HG03108 (cell line): ENCODE measurements around the gene HSDL2.
"Not testable (repeated sequence)": the region's sequence is repeated elsewhere in the genome, so short reads cannot be mapped to it uniquely, and the experiment has no call there.

ENCODE experiments used
- ATAC-seq: cut with Tn5 transposase; IDR thresholded peaks from one replicate; pipeline ENCODE4 v1.9.1; 2021; ENCODE audit warnings: moderate library complexity; ENCODE audit not compliant: unreplicated experiment

HSDL2 gene

DNA sequence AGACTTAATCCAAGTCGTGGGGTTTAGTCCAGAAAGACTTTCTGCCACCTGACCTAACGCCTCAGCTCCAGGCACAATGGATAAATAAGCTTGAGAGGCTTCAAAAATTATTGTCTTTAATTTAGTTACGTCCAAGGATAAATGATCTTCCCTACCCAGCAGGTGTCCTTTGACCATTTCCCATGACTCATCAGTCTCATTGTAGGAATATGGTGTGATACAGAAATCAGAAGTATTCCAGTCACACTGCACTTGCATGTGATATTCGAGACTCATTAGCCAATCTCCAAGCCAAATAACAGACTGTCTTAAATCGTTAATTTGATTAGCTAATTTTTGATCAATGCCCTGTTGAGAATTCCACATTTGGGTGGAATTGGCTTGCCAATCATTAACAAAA, 13.2 kb downstream of the HSDL2 start:
- not testable (repeated sequence) for ATAC-seq

DNA sequence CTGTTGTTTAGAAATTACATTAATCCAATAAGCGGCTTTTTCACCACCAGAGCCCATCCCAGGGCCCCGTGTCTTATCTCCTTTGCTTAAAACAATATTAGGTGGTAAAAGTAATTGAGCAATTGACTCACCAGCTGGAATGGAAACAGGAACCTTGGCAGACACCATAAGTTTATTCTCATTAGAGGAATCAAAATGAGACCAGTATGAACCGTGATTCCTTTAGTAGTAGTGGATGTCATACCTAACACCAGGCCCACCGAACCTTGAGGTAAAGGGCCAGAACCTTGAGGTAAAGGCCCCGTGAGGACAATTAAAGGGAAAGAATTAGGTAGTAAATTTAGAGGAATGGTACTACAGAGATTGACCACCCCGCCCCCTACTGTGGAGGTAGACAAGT, 16.5 kb downstream of the HSDL2 start:
- ATAC-seq = no peak

DNA sequence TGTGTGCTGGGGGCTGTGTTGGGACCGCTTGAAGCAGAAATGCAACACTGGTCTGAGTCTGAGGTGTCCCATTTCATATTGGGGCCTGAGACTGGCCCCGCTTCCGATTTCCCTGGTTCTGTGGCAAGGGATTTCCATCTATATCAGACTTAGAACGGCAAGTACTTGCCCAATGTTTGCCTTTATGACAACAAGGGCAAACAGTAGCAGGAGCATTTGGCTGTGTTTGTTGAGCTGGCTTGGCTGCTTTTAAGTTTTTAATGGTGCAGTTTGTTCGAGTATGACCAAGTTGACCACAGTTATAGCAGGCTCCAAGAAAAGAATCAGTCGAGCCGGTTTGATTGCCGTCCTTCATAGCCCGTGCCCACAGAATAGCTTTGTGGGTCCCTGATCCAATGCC, 17.0 kb downstream of the HSDL2 start:
- ATAC-seq = no peak

DNA sequence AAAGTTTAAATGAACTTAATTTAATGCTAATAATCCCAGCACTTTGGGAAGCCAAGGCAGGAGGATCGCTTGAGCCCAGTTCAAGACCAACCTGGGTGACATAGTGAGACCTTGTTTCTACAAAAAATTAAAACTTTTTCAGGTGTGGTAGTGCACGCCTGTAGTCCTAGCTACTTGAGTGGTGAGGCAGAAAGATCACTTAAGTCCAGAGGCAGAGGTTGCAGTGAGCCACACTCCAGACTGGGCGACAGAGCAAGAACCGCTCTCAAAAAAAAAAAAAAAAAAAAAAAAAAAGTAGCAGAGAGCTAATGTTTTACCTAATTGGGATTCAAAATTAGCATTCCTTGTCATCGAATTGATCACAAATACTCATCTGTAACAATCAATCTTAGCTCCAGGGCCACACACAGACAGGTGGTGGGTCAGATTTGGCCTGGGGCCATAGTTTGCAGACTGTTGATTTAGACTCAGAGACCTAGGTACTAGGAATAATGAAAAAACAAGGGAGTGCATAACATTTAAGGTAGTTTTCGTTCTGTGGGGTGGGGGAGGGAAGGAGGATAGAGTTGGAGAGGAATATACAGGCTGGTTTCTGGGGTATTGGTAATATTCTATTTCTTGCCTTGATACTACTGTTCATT, 21.4 kb downstream of the HSDL2 start:
- ATAC-seq = no peak

DNA sequence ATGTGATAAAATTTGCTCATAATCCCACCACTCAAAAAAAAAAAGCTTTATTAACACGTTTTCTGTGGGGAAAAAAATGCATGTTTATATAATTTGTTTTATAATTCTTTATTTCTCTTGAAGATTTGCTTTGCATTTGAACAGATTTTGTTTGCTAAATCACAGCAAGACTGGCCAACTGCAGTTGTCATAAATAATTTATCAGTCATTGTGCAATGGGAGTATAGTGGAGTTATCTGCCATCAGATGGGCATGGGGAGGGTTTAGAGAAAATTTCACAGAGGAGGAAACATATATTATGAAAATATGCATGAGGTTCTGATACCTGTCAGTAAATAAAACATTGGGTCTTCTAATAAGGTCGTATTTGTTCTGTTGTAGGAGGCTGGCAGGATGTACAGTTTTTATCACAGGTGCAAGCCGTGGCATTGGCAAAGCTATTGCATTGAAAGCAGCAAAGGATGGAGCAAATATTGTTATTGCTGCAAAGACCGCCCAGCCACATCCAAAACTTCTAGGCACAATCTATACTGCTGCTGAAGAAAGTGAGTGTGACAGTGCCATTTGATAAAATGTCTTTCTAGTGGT, 23.8 kb downstream of the HSDL2 start:
- ATAC-seq = no peak

DNA sequence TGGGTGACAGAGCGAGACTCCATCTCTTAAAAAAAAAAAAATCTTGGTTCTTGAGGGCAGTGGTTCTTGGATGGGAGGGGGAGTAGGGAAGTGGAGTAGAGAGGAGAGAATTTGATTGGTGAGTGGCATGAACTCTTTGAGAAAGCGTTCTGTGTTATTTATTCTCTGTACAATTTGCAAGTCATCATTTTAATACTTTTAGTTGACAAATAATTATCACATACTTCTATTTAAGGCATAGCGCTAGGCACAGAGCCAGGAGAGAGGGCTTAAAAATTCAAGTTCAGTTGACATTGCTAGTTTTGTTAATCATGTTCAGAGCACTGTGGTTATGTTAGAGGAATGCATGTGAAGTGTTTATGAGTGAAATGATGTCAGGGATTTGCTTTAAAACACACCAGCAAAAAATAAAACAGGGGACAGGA, 24.6 kb downstream of the HSDL2 start:
- ATAC-seq = no peak

DNA sequence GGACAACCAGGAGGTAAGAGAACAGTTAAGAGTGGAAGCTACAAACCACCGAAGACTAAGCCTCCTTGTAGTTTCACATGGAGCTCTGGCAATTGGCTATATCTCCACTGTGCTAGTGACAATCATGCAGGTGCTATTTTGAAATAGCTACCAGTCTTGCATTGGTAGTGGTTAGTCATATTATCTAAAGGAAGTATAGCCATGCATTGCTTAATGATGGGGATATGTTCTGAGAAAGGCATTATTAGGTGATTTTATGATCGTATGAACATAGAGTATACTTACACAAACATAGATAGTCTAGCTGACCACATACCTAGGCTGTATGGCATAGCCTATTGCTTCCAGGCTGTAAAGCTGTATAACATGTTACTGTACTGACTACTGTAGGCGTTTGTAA, 28.4 kb downstream of the HSDL2 start:
- ATAC-seq = no peak

DNA sequence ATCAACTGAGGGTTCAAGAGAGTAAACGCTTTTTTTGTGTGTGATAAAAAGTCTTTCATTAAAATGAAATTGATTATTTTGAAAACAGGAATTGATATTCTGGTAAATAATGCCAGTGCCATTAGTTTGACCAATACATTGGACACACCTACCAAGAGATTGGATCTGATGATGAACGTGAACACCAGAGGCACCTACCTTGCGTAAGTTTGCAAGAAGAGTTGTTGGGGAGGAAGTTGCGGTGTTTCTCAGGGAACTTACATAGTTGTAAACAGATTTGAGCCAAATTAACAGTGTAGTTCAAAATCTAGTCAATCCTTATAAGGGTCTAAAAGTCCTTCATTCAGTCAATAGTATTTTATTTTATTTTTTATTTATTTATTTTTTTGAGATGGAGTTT, 28.9 kb downstream of the HSDL2 start:
- no peak for ATAC-seq

DNA sequence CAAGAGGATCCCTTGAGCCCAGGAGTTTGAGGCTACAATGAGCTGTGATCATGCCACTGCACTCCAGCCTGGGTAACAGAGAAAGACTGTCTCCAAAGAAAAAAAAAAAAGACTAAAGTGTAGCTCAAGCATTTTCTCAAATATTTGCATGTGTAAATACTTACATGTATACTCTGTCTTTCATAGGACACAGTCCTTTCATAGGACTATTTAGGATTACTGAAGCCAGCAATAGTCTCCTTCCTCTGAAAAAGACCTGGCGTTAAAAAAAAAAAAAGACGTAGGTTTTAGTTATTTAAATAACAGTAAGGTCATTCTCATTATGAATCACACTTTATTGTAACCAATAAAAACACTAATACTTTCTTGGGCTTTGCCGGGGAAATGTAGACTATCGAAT, 29.9 kb downstream of the HSDL2 start:
- no peak for ATAC-seq

DNA sequence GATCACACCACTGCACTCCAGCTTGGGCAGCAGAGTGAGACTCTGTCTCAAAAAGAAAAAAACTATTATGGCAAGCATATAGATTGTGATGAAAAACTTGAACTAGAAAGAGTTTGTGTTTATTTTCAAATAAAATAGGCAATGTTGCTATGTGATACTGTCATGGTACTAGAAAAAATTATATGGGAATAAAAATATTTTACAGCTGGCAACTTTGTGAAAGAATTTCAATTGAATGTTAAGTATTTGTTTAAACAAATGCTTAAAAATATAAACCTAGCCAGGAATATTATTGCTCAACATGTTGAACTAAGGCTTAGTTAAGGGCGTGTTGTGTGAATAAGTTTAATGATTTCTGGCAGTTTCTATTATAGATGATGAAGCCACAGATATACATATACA, 31.7 kb downstream of the HSDL2 start:
- ATAC-seq = no peak

DNA sequence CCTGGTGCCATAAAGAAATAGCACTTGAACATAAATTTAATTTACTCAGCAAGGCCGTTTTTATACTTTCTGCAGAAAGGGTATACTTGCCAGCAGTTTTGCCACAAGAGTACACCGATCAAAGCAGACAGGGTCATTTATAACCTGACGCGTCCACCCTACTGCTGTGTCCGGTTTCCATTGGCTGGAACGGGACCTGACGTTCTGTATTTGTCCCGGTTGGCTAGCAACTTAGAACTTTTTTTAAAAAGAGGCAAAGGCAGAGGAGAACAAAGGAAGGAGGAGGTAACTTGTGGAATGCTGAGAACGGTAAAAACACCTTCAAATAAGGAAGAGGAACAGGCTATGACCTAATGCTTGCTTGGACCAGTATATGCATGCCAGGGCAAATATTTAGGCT, 33.8 kb downstream of the HSDL2 start:
- ATAC-seq = not testable (repeated sequence)

DNA sequence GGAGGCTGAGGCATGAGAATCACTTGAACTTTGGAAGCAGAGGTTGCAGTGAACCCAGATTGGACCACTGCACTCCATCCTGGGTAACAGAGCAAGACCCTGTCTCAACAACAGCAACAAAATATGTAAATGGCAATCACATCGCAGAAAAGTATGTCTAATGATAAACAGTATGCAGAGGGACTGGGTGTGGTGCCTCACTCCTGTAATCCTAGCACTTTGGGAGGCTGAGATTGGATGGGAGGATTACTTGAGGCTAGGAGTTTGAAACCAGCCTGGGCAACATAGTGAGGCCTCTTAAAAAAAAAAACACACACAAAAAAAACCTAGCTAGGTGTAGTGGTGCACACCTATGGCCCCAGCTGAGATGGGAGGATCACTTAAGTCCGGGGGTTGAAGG, 40.3 kb downstream of the HSDL2 start:
- ATAC-seq = no peak

DNA sequence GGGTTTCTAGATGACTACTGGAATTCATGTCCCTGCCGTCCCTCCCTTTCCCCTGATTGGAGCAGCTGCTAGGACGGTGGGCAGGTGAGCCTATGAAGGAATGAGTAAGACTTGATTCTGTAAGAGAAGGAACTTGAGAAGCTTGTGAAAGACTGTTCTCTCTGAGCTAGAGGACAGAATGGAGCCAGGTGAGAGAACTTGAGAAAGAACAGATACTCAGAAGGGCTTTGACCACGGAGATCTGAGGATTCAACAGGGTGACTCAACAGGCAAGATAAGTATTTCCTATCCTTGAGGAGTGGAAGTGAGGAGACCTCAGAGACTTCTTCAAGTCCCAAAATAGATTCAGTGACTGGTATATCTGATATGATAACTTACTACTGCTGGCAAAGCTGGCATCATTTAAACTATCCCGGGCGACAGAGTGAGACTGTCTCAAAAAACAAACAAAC, 41.9 kb downstream of the HSDL2 start:
- ATAC-seq = no peak

DNA sequence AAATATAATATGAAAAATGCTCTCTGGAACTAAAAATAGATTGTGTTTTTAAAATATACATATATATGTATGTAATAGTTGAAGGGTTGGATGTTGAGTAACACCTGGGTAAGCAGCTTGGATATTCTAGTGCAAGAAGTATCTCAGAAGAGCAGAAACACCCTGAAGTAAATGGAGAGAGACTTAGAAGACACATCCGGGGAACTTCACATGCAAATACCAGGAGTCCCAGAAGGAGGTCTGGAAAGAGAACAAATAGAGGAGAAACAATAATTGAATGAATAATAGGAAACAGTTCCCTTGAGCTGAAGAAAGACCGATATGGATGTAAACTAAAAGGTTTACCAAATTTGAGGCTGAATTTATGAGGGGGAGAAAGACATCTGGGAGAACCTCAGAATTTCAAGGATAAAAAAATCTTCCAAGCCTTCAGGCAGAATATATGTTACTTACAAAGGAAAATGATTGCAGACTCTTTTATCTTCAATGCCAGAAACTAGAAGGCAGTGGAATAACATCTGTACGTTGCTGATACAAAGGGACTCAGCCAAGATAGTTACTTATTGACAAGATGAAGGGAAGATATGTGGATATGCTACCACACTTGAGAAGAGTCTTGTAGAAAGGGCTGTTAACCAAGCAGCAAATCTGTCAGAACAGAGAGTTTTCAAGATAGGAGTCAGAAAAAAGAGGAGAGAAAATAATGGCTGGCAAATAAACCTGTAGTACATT, 42.7 kb downstream of the HSDL2 start:
- ATAC-seq = no peak

DNA sequence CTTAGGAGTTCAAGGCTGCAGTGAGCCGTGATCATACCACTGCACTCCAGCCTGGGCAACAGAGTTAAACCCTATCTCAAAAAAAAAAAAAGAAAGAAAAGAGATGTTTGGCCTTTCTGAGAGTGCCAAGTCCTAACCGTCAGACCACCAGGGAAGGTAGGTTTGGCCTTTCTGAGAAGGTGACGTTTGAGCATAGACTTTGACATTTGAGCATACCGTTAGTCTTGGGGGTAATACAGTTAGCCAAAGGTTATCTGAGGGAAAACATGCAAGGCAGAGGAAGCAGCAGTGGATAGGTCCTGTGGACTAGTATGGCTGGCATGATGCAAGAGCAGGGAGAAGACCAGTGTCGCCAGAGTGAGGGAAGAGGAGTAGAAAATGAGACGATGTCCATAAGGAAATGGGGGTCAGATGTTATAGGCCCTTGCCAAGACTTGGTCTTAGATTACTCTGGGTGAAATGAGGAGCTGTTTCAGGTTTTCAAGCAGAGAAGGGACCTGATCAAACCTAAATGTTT, 50.2 kb downstream of the HSDL2 start:
- no peak for ATAC-seq

DNA sequence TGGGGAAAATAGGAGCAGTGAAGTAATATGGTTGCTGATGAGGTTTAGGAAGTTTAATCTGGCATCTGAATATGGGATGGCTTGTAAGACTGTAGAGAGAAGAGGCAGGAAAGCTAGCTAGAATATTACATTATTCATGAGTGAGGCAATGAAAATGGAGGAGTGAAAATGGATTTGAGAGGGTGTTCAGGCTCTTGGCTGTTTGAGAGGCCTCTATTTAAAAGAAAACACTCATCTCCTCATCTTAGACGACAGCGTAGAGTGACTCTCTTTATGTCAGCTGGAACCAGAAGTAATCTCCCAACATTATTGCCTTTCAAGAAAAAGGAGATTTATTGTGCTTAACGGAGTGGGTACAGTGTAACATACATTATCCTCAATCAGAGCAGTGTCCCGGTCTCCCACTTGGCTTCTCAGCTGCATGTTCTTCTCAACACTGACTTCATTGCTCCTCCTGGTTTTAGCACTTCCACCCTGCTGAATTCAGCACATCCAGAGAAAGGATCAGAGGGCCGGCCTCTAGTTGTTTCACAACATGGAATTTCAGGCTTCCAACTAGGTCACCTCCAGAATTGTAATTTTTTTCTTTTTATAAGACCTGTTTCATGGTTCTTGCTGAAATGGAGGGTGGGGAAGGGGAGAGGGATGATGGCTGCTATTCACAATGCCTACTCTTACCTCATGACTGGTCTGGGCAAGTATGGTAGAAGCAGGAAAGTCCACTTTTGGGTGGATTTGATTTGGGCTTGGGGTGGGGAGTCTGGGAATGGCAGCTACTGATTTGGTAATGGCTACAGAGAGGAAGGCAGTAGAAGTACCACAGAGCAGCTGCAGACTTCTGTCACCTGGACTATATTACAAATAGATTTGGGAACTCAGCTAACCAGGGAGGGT, 53.8 kb downstream of the HSDL2 start:
- ATAC-seq = no peak

DNA sequence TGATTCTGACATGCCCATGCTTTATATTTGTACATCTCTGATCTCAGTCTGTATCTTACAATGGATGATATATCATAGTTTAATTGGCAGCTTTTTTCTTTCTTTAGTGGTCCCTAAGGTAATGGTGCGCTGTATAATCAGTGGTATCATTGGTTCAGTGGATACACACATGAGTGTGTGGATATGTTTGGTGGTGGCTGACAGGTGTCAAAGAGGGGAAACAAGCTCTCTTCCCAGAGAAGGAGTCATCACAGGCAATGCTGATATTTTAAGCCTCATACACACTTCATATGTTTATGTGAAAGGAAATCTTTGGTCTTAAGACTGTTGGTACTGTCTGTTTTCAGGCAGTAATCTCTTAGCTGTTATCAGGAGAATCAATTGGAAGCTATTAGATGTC, 54.6 kb downstream of the HSDL2 start:
- ATAC-seq = no peak

DNA sequence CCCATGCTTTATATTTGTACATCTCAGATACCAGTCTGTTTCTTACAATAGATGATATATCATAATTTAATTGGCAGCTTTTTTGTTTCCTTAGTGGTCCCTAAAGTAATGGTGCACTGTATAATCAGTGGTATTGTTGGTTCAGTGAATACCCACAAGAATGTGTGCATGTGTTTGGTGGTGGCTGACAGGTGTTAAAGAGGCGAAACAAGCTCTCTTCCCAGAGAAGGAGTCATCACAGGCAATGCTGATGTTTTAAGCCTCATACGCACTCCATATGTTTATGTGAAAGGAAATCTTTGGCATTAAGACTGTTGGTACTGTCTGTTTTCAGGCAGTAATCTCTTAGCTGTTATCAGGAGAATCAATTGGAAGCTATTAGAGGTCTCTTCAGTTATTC, 57.5 kb downstream of the HSDL2 start:
- ATAC-seq = no peak

DNA sequence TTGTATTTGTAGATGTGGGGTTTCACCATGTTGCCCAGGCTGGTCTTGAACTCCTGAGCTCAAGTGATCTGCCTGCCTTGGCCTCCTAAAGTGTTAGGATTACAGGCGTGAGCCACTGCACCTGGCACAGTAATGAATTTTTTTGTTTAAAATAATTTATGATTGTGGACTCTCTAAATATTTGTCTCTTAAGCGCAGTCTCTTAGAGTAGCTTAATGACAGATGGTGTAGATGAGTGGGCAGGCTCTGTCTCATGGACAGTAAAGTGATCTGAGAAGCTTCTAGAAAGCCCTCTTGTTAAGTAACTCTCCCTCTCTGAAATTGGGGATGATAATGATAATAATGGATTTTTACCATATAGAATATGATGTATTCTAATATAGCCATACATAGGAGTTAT, 59.3 kb downstream of the HSDL2 start:
- no peak for ATAC-seq

DNA sequence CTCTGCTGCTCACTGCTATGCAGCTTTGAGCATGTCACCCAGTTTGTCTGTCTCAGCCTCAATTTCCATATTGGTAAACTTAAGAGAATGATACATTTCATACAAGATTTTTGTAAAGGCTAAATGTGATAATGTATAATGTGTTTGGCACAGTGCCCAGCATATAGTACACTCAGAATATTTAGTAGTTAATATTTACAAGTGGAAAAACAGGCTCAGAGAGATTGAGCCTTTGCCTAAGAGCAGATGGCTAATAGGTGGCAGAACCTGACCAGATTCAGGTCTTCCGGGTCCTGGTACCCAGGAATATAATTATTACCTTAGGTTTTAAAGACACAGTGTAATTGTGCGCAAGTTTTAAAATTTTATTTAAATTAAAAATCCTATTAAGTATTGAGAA, 59.9 kb downstream of the HSDL2 start:
- ATAC-seq = no peak

DNA sequence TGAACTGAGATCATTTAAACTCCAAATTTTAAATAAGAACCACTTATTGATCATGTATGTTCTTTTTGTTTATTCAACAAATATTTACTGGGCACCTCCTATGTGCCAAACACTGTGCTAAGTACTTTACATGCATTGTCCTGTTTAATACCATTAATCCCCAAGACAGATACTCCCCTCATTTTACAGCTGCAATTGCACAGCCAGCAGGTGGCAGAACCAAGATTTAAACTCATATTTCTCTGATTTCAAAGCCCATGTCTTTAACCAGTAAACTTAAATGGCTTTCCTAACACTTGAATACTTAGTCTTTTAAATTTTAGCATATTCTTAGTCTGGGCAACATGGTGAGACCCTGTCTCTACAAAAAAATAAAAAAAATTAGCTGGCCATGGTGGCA, 63.3 kb downstream of the HSDL2 start:
- no peak for ATAC-seq
